SK-N-SH (cell line): ENCODE measurements around the gene DIP2A. TPM values are rescaled to one million over a fixed set of nuclear protein-coding genes. Genes with fewer than 3 reads are reported as not detected.
"Not testable (repeated sequence)": the region's sequence is repeated elsewhere in the genome, so short reads cannot be mapped to it uniquely, and the experiment has no call there.

ENCODE experiments used
- CTCF ChIA-PET: fragments of 300-600, 350-600 bp; formaldehyde crosslinking; extraction: SDS; loops from one replicate; lab custom pipeline; 2021; lab: Yijun Ruan, JAX
- POLR2A ChIA-PET: fragments of 350-600 bp; sonication (Branson Sonifier 250); formaldehyde crosslinking; extraction: SDS; loops from one replicate; lab custom pipeline; 2020; ENCODE audit warnings: antibody characterized with exemption, inconsistent platforms; lab: Yijun Ruan, JAX
- DNase-seq: peaks from one replicate; pipeline ENCODE4 v3.0.0; 2012
- H2AFZ ChIP-seq: fragments of 200-600 bp; sonication (generic); 2 replicates; pipeline ENCODE4 v1.8.1; 2016; ENCODE audit warnings: antibody characterized with exemption, mild to moderate bottlenecking, low read depth
- H3F3A ChIP-seq: fragments of 200-600 bp; sonication (generic); replicated peaks from 2 replicates; pipeline ENCODE3; 2016; ENCODE audit warnings: antibody characterized with exemption, mild to moderate bottlenecking; ENCODE audit not compliant: insufficient read depth
- H3K27ac ChIP-seq, 2 experiments: fragments of 200-500 bp in 1 of 2; fragments of 200-600 bp in 1 of 2; sonication (Bioruptor generic) in 1 of 2; sonication (generic), shearing (Covaris generic) in 1 of 2; 2 replicates each; pipeline versions ENCODE4 v1.5.1 to v1.6.1; 2014 to 2016; ENCODE audit warnings: low read depth in 2 of 2, inconsistent platforms in 1 of 2, low read length in 1 of 2, mild to moderate bottlenecking in 1 of 2, mixed read lengths in 1 of 2
- H3K27me3 ChIP-seq: fragments of 200-600 bp; sonication (generic), shearing (Covaris generic); 2 replicates; pipeline ENCODE4 v1.6.1; 2016; ENCODE audit warnings: mixed run types; ENCODE audit not compliant: insufficient read depth
- H3K36me3 ChIP-seq, 2 experiments: fragments of 200-500 bp in 1 of 2; fragments of 200-600 bp in 1 of 2; sonication (Bioruptor generic) in 1 of 2; sonication (generic) in 1 of 2; replicated peaks in 1 of 2; 2 replicates each; pipeline versions ENCODE3 to v1.5.1; 2014 to 2016; ENCODE audit warnings: low read length in 1 of 2, mild to moderate bottlenecking in 1 of 2; ENCODE audit not compliant: insufficient read depth in 2 of 2, control insufficient read depth in 1 of 2
- H3K4me1 ChIP-seq, 2 experiments: fragments of 200-500 bp in 1 of 2; fragments of 200-600 bp in 1 of 2; sonication (Bioruptor generic) in 1 of 2; sonication (generic), shearing (Covaris generic) in 1 of 2; 2 replicates each; pipeline versions ENCODE4 v1.5.1 to v1.6.1; 2014 to 2016; ENCODE audit warnings: low read depth in 1 of 2, low read length in 1 of 2, mixed run types in 1 of 2; ENCODE audit not compliant: insufficient read depth in 2 of 2, control insufficient read depth in 1 of 2
- H3K4me2 ChIP-seq: fragments of 200-600 bp; sonication (generic), shearing (Covaris generic); 2 replicates; pipeline ENCODE4 v1.6.1; 2017; ENCODE audit warnings: mixed run types
- H3K4me3 ChIP-seq, 2 experiments: fragments of 200-500 bp in 1 of 2; fragments of 200-600 bp in 1 of 2; sonication (Bioruptor generic) in 1 of 2; sonication (generic), shearing (Covaris generic) in 1 of 2; 2 replicates each; pipeline versions ENCODE4 v1.5.1 to v1.8.1; 2014 to 2016; ENCODE audit warnings: low read depth in 2 of 2, inconsistent platforms in 1 of 2, low read length in 1 of 2, mild to moderate bottlenecking in 1 of 2, mixed read lengths in 1 of 2, moderate library complexity in 1 of 2
- H3K79me2 ChIP-seq: fragments of 200-600 bp; sonication (generic); 2 replicates; pipeline ENCODE4 v1.8.1; 2017; ENCODE audit warnings: mild to moderate bottlenecking; ENCODE audit not compliant: insufficient read depth
- H3K9ac ChIP-seq: fragments of 200-600 bp; sonication (generic); 2 replicates; pipeline ENCODE4 v1.6.1; 2017; ENCODE audit warnings: mixed run types
- H3K9me2 ChIP-seq: fragments of 200-600 bp; sonication (generic); 2 replicates; pipeline ENCODE4 v1.6.1; 2017; ENCODE audit warnings: mixed run types
- H3K9me3 ChIP-seq: fragments of 200-600 bp; sonication (generic); 2 replicates; pipeline ENCODE4 v1.6.1; 2017; ENCODE audit warnings: mixed run types, mild to moderate bottlenecking, moderate library complexity
- H4K20me1 ChIP-seq: fragments of 200-600 bp; sonication (generic); 2 replicates; pipeline ENCODE4 v1.6.1; 2017; ENCODE audit warnings: mild to moderate bottlenecking, mixed run types; ENCODE audit not compliant: insufficient read depth
- CTCF ChIP-seq: fragments of 200-600 bp; sonication (generic); IDR thresholded peaks from 2 replicates; pipeline ENCODE4 v1.6.1; 2017; ENCODE audit warnings: antibody characterized with exemption, mild to moderate bottlenecking, moderate library complexity
- ELF1 ChIP-seq: IDR thresholded peaks from 2 replicates; pipeline ENCODE4 v1.4.0; 2012
- FOSL2 ChIP-seq: IDR thresholded peaks from 2 replicates; pipeline ENCODE4 v1.4.0; 2012; ENCODE audit warnings: low read depth, mild to moderate bottlenecking, moderate library complexity, borderline replicate concordance
- FOXJ3 ChIP-seq: sonication (generic); formaldehyde crosslinking; IDR thresholded peaks from 2 replicates; pipeline ENCODE4 v1.5.1; 2020; ENCODE audit warnings: mild to moderate bottlenecking, missing genetic modification reagents
- GABPA ChIP-seq: IDR thresholded peaks from 2 replicates; pipeline ENCODE4 v1.4.0; 2012; ENCODE audit warnings: low read depth, mild to moderate bottlenecking
- GATA2 ChIP-seq: sonication (generic); formaldehyde crosslinking; IDR thresholded peaks from 2 replicates; pipeline ENCODE4 v1.5.0; 2020; ENCODE audit warnings: mild to moderate bottlenecking, missing genetic modification reagents
- IRF3 ChIP-seq: fragments of 150-350 bp; IDR thresholded peaks from 2 replicates; pipeline ENCODE4 v1.6.1; 2016; ENCODE audit warnings: mild to moderate bottlenecking, low read depth, low read length
- JUND ChIP-seq: IDR thresholded peaks from 2 replicates; pipeline ENCODE4 v1.4.0; 2012
- MXI1 ChIP-seq: IDR thresholded peaks from 2 replicates; pipeline ENCODE4 v1.6.1; 2012; ENCODE audit warnings: mild to moderate bottlenecking, low read depth, low read length, improper control_type of control experiment
- REST ChIP-seq: IDR thresholded peaks from 2 replicates; pipeline ENCODE4 v1.6.1; 2012; ENCODE audit warnings: mild to moderate bottlenecking, low read depth, low read length, moderate library complexity
- SMC3 ChIP-seq: IDR thresholded peaks from 2 replicates; pipeline ENCODE4 v1.6.1; 2012; ENCODE audit warnings: low read depth, low read length, improper control_type of control experiment
- TAF1 ChIP-seq: IDR thresholded peaks from 2 replicates; pipeline ENCODE4 v1.6.1; 2012; ENCODE audit warnings: low read depth, mild to moderate bottlenecking, low read length, moderate library complexity, borderline replicate concordance
- TCF12 ChIP-seq: IDR thresholded peaks from 2 replicates; pipeline ENCODE4 v1.4.0; 2012
- TEAD4 ChIP-seq: IDR thresholded peaks from 2 replicates; pipeline ENCODE4 v1.4.0; 2012; ENCODE audit warnings: mild to moderate bottlenecking, borderline replicate concordance; ENCODE audit not compliant: insufficient read depth
- USF1 ChIP-seq: IDR thresholded peaks from 2 replicates; pipeline ENCODE4 v1.4.0; 2012; ENCODE audit warnings: low read depth, borderline replicate concordance
- USF2 ChIP-seq: fragments of 150-350 bp; IDR thresholded peaks from 2 replicates; pipeline ENCODE4 v1.6.1; 2017; ENCODE audit warnings: antibody characterized with exemption, low read length, low read depth, borderline replicate concordance
- ZBTB33 ChIP-seq: IDR thresholded peaks from 2 replicates; pipeline ENCODE4 v1.4.0; 2012; ENCODE audit warnings: low read depth, borderline replicate concordance
- WGBS: methylation state at CpG from one replicate; pipeline ENCODE4 v1.1.6; 2017; ENCODE audit warnings: low lambda C conversion rate; 5-methylcytosine and 5-hydroxymethylcytosine counted together
- polyA plus RNA-seq, 3 experiments: library from polyadenylated mRNA; depleted of rRNA; stranded (reverse); fragments of >200 nt; gene quantifications; 2 replicates each; pipeline ENCODE4 v1.2.3, GENCODE V29; 2012

Gene DIP2A
- polyA plus RNA-seq, 1 of the 3 experiments (the other 2 are of a cell fraction), result 26.9 TPM

- ChIA-PET CTCF (interaction anchor here (1.2 kb wide), 1 partner anchor 20 kb away, joined by 3 read pairs; no protein-coding TSS in a partner anchor), POLR2A (no interaction called here)
- H4K20me1 ChIP-seq, result peaks cover 10% of the 10 kb centered on the region
- TF ChIP-seq TAF1 (no peak), ZBTB33 (no peak), USF2 (no peak), CTCF (no peak), TEAD4 (no peak), FOXJ3 (no peak), IRF3 (no peak), JUND (no peak), GABPA (no peak), TCF12 (no peak), USF1 (no peak), ELF1 (no peak), GATA2 (CRISPR knock-in tag) (no peak), REST (no peak), MXI1 (no peak), SMC3 (no peak), FOSL2 (no peak)
- H3K79me2 ChIP-seq, result peaks cover 88% of the 10 kb centered on the region
- no peak overlapping the region for H2AFZ ChIP-seq
- no peak for DNase-seq
- no peaks in the 10 kb centered on the region for H3K9me2 ChIP-seq
- peaks cover 5 to 14% of the 10 kb centered on the region in 2 experiments for H3K36me3 ChIP-seq
- H3K9ac ChIP-seq, result no peak overlapping the region
- no peak overlapping the region for H3K27ac ChIP-seq
- peaks cover 5% of the 10 kb centered on the region for H3F3A ChIP-seq
- peaks cover 2 to 14% of the 10 kb centered on the region in 2 experiments for H3K4me1 ChIP-seq
- no peaks in the 10 kb centered on the region for H3K9me3 ChIP-seq
- H3K4me3 ChIP-seq, result no peak overlapping the region
- no peak overlapping the region for H3K4me2 ChIP-seq
- H3K27me3 ChIP-seq, result no peaks in the 10 kb centered on the region
- 96% methylated on average over 5 of the region's 5 CpGs for WGBS
Observed at GRCh38 chr21:46461909-46462308, 3.2 kb downstream of the DIP2A start.

- H3K9me3 ChIP-seq, H3F3A ChIP-seq, POLR2A ChIA-PET, H3K9me2 ChIP-seq, DNase-seq, H3K9ac ChIP-seq, H3K27me3 ChIP-seq, H3K4me2 ChIP-seq, H3K4me1 ChIP-seq, H2AFZ ChIP-seq, H3K4me3 ChIP-seq, H3K27ac ChIP-seq: not testable (repeated sequence)
- CTCF ChIA-PET, result interaction anchor here (1.0 kb wide), 1 partner anchor 10 kb away, joined by 3 read pairs; no protein-coding TSS in a partner anchor
- Histone ChIP-seq H4K20me1 (peaks cover 16% of the 10 kb centered on the region), H3K79me2 (peaks cover 90% of the 10 kb centered on the region), H3K36me3 (peaks cover 5 to 25% of the 10 kb centered on the region in 2 experiments)
- 100% methylated on average over 6 of the region's 6 CpGs for WGBS
Observed at GRCh38 chr21:46465153-46465552, 6.5 kb downstream of the DIP2A start.
